HFFc6 (cell line): ENCODE data around the gene MYO10. TPM values are rescaled to one million over a fixed set of nuclear protein-coding genes. Genes with fewer than 3 reads are reported as not detected.

Experiments used
- DNase-seq: peaks from one replicate; pipeline ENCODE4 v3.0.0-alpha.2; 2018
- H3K27ac Mint-ChIP-seq: 2 replicates; pipeline ENCODE4 v1.8.0; 2020; ENCODE audit warnings: mild to moderate bottlenecking, mixed read lengths
- H3K27me3 Mint-ChIP-seq: 2 replicates; pipeline ENCODE4 v1.8.0; 2021; ENCODE audit warnings: mild to moderate bottlenecking, moderate library complexity, mixed read lengths; ENCODE audit not compliant: insufficient read depth
- H3K36me3 Mint-ChIP-seq: 2 replicates; pipeline ENCODE4 v1.8.0; 2021; ENCODE audit warnings: low read depth, mixed read lengths
- H3K4me1 Mint-ChIP-seq: 2 replicates; pipeline ENCODE4 v1.8.0; 2020; ENCODE audit warnings: low read depth, mixed read lengths
- H3K4me3 Mint-ChIP-seq: 2 replicates; pipeline ENCODE4 v1.8.0; 2020; ENCODE audit warnings: mild to moderate bottlenecking, moderate library complexity, mixed read lengths
- H3K9me3 Mint-ChIP-seq: 2 replicates; pipeline ENCODE4 v1.8.0; 2020; ENCODE audit warnings: mild to moderate bottlenecking, mixed read lengths
- total RNA-seq, 6 experiments: library from RNA; stranded (reverse); fragmentation: NEBNext Ultra II Directional; extraction: Animal tissue kit (Norgen Biotek cat#: 25700); gene quantifications; 2 replicates in 1 of 6; 3 replicates in 5 of 6; pipeline ENCODE4 v1.2.3, GENCODE V29; 2021
- TF ChIP-seq, protein P1 (sequence below): fragments of 200-600 bp; sonication (generic); IDR thresholded peaks from 2 replicates; pipeline ENCODE4 v1.5.0; 2021; ENCODE audit warnings: antibody characterized with exemption, mild to moderate bottlenecking

MYO10 gene
- total RNA-seq, 6 experiments from 2014 or later: 99.4 to 142 (median 129) TPM

DNA sequence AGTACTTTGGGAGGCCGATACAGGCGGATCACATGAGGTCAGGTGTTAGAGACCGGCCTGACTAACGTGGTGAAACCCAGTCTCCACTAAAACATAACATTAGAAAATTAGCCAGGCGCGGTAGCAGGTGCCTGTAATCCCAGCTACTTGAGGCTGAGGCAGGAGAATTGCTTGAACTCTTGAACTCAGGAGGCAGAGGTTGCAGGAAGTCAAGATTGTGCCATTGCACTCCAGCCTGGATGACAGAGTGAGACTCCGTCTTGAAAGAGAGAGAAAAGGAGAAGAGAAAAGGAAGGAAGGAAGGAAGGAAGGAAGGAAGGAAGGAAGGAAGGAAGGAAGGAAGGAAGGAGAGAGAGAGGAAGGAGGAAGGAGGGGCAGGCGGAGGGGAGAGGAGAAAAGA lies 45.1 kb downstream of the MYO10 start:
- Mint-ChIP-seq H3K27me3 (peaks cover 8% of the 10 kb centered on the region; the same call in 1 of the 2 replicates), H3K4me1 (peaks cover 92% of the 10 kb centered on the region), H3K36me3 (peaks cover 6% of the 10 kb centered on the region; the same call in 1 of the 2 replicates), H3K9me3 (no peaks in the 10 kb centered on the region), H3K27ac (no peak overlapping the region), H3K4me3 (no peak overlapping the region)
- TF ChIP-seq, protein P1, sequence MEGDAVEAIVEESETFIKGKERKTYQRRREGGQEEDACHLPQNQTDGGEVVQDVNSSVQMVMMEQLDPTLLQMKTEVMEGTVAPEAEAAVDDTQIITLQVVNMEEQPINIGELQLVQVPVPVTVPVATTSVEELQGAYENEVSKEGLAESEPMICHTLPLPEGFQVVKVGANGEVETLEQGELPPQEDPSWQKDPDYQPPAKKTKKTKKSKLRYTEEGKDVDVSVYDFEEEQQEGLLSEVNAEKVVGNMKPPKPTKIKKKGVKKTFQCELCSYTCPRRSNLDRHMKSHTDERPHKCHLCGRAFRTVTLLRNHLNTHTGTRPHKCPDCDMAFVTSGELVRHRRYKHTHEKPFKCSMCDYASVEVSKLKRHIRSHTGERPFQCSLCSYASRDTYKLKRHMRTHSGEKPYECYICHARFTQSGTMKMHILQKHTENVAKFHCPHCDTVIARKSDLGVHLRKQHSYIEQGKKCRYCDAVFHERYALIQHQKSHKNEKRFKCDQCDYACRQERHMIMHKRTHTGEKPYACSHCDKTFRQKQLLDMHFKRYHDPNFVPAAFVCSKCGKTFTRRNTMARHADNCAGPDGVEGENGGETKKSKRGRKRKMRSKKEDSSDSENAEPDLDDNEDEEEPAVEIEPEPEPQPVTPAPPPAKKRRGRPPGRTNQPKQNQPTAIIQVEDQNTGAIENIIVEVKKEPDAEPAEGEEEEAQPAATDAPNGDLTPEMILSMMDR: no peak
- no peak for DNase-seq

DNA sequence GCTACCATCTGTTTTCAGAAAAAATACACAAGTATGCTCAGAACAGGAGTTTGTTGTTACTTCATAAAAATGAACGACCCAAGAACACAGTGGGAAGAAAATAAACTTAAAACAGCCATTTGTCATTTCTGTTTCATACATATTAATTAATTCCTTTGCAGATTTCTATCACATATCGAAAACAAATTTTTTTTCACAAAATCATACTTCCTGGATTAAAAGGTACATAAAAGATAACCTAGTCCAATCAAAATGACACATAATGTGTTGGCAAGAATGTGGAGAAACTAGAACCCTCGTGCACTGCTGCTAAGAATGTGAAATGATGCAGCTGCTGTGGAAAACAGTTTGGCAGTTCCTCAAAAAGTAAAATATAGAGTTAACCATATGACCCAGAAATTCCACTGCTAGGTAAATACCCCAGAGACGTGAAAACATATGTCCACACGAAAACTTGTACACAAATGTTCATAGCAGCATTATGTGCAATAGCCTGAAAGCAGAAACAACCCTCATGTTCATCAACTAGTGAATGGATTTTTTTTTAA lies 46.0 kb downstream of the MYO10 start:
- DNase-seq: no peak
- Mint-ChIP-seq H3K27ac (peak overlapping the region; percentile 74), H3K4me1 (peaks cover 92% of the 10 kb centered on the region), H3K27me3 (peaks cover 3% of the 10 kb centered on the region; the same call in 1 of the 2 replicates), H3K9me3 (no peaks in the 10 kb centered on the region), H3K36me3 (peaks cover 6% of the 10 kb centered on the region; the same call in 1 of the 2 replicates), H3K4me3 (peak overlapping the region; percentile 61; the same call in 1 of the 2 replicates)
- TF ChIP-seq, protein P1: no peak

DNA sequence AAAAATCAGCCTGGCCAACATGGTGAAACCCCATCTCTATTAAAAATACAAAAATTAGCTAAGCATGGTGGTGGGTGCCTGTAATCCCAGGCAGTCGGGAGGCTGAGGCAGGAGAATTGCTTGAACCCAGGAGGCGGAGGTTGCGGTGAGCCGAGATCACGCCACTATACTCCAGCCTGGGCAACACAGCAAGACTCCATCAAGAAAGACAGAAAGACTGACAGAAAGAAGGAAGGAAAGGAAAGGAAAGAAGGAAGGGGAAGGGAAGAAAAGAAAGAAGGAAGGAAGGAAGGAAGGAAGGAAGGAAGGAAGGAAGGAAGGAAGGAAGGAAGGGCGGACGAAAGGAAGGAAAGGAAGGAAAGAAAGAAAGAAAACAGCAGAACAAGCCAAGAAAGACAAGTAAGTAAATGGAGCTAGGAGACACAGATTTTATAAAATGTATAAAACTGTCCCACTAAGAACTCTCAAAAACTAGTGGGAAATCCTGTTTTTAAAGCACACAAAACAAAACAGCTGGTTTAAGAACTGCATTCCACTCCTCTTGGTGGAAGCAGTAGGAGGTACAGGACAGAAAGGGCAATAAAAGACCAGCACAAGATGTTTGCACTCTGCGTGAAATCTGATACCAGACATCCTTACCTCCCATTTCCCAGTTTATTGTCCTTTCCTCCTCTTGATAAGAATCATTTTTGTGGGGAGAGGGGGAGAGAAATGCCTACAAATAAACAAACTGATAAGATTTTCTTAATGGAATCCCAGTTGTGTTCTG lies 46.7 kb downstream of the MYO10 start:
- TF ChIP-seq, protein P1: no peak
- Mint-ChIP-seq H3K27me3 (peaks cover 3% of the 10 kb centered on the region; the same call in 1 of the 2 replicates), H3K27ac (peak overlapping the region; percentile 74), H3K9me3 (no peaks in the 10 kb centered on the region), H3K4me1 (peaks cover 92% of the 10 kb centered on the region), H3K4me3 (peak overlapping the region; percentile 61), H3K36me3 (peaks cover 6% of the 10 kb centered on the region; the same call in 1 of the 2 replicates)
- DNase-seq: peak; percentile 47

DNA sequence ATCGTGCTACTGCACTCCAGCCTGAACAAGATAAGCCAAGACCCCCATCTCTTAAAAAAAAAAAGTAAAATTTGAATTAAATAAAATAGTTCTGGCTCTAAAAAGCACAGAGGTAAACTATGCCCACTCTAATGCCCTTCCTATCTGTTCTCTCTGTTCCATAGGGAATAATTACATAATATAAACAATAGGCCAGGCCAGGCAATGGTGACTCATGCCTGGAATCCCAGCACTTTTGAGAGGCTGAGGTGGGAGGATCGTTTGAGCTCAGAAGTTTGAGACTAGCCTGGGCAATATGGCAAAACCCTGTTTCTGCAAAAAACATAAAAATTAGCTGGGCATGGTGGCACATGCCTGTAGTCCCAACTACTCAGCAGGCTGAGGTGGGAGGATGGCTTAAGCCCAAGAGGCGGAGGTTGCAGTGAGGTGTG lies 47.4 kb downstream of the MYO10 start:
- peak overlapping the region; percentile 74 for H3K27ac Mint-ChIP-seq
- H3K4me1 Mint-ChIP-seq: peaks cover 92% of the 10 kb centered on the region
- H3K4me3 Mint-ChIP-seq: peak overlapping the region; percentile 59; the same call in 1 of the 2 replicates
- peaks cover 9% of the 10 kb centered on the region; the same call in 1 of the 2 replicates for H3K36me3 Mint-ChIP-seq
- TF ChIP-seq, protein P1: no peak
- peak; percentile 40 for DNase-seq
- no peaks in the 10 kb centered on the region for H3K9me3 Mint-ChIP-seq
- H3K27me3 Mint-ChIP-seq: peaks cover 3% of the 10 kb centered on the region; the same call in 1 of the 2 replicates

DNA sequence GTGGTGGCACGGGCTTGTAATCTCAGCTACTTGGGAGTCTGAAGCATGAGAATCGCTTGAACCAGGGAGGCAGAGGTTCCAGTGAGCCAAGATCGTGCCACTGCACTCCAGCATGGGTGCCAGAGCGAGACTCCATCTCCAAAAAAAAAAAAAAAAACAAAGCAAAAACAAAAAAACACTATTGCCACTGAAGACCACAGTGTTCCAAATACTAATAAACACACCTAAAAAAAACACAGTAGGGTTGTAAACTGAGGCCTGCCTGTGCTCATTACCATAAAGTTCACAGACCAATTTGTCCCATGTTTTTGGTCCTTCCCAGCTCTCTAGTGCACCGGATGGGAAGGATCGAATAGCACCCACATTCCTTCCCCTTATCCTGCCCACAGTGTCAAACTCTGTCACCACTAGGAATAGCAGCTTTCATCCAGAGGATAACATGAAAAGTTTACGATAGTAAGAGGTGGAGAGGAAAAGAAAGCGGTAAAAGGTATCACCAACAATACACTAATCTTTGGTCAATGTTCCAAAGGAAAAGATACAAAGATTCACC lies 49.2 kb downstream of the MYO10 start:
- Mint-ChIP-seq H3K4me3 (no peak overlapping the region), H3K27ac (peak overlapping the region; percentile 88), H3K9me3 (no peaks in the 10 kb centered on the region), H3K36me3 (peaks cover 12% of the 10 kb centered on the region), H3K4me1 (peaks cover 95% of the 10 kb centered on the region), H3K27me3 (peaks cover 3% of the 10 kb centered on the region; the same call in 1 of the 2 replicates)
- TF ChIP-seq, protein P1: no peak
- DNase-seq: no peak
